ENCODE data around the gene MTUS2. TPM values are rescaled to one million over a fixed set of nuclear protein-coding genes. Genes with fewer than 3 reads are reported as not detected.

Gene MTUS2
- total and polyA plus RNA-seq, 2 experiments from 2014 or later = 0.27 to 0.38 TPM

- TF ChIP-seq ZNF462 (CRISPR knock-in tag; IDR thresholded peaks at IDR 0.05) (no peak), EZH2phosphoT487 (IDR thresholded peaks at IDR 0.05; ENCODE audit: unreplicated experiment) (no peak)
These were observed 549.1 kb downstream of the MTUS2 start (continued) for GRCh38 chr13:29369060-29369743.

GRCh38 chr13:29379281-29379680 is 559.1 kb downstream of the MTUS2 start:
- Histone ChIP-seq H4K20me1 (replicated peaks; ENCODE audit: insufficient read depth) (no peaks in the 10 kb centered on the region), H3K27me3 (ENCODE audit: insufficient read depth) (no peaks in the 10 kb centered on the region), H2AFZ (no peak overlapping the region), H3F3A (replicated peaks; ENCODE audit: low read depth) (no peaks in the 10 kb centered on the region), H3K4me3 (no peak overlapping the region), H3K27ac (ENCODE audit: low read depth) (no peak overlapping the region), H3K4me1 (ENCODE audit: insufficient read depth) (no peaks in the 10 kb centered on the region), H3K4me2 (no peak overlapping the region), H3K36me3 (ENCODE audit: insufficient read depth) (no peaks in the 10 kb centered on the region), H3K79me2 (replicated peaks; ENCODE audit: insufficient read depth) (no peaks in the 10 kb centered on the region), H3K9me2 (ENCODE audit: insufficient read depth) (peaks cover 4% of the 10 kb centered on the region; the same call in 1 of the 2 replicates)
- Mint-ChIP-seq H3K9me3 (peaks cover 3% of the 10 kb centered on the region; the same call in 2 of the 3 replicates), H3K36me3 (ENCODE audit: low read depth) (peaks cover 2% of the 10 kb centered on the region; the same call in 1 of the 3 replicates), H3K4me3 (no peak overlapping the region), H3K27ac (no peak overlapping the region), H3K27me3 (ENCODE audit: insufficient read depth, low read depth, poor library complexity) (no peaks in the 10 kb centered on the region), H3K4me1 (no peaks in the 10 kb centered on the region)
- DNase-seq (ENCODE audit: low spot score) (no peak), ATAC-seq (peak; percentile 60; the same call in 2 of the 3 replicates)
- TF ChIP-seq ZNF462 (CRISPR knock-in tag; IDR thresholded peaks at IDR 0.05) (no peak), CTCF (conservative IDR thresholded peaks at IDR 0.05; ENCODE audit: low read depth in 2 of 2) (peak in 1 of 2 experiments; percentile 13; a peak in 2 of 4 replicates), EZH2phosphoT487 (IDR thresholded peaks at IDR 0.05; ENCODE audit: unreplicated experiment) (no peak)
